Measurements from ENCODE around the gene PEX10.

Gene PEX10

GRCh38 chr1:2431103-2431502 lies 18.7 kb upstream of the PEX10 start:
- no peaks in the 10 kb centered on the region for H3K4me1 ChIP-seq (ENCODE audit: control insufficient read depth, insufficient read depth, low read length)
- no peaks in the 10 kb centered on the region for H3K36me3 ChIP-seq (ENCODE audit: control insufficient read depth, insufficient read depth, low read length)

GRCh38 chr1:2430592-2430973 lies 18.2 kb upstream of the PEX10 start:
- H3K9me3 ChIP-seq (ENCODE audit: control insufficient read depth, low read length), result no peaks in the 10 kb centered on the region
- no peaks in the 10 kb centered on the region for H3K4me1 ChIP-seq (ENCODE audit: control insufficient read depth, insufficient read depth, low read length)
- no peak overlapping the region for H3K4me3 ChIP-seq (ENCODE audit: low read length)
- no peak overlapping the region for H3K9ac ChIP-seq (ENCODE audit: low read length)
- peaks cover 11% of the 10 kb centered on the region for H3K27me3 ChIP-seq (ENCODE audit: control insufficient read depth, insufficient read depth, low read length)
- no peaks in the 10 kb centered on the region for H3K36me3 ChIP-seq (ENCODE audit: control insufficient read depth, insufficient read depth, low read length)

More at GRCh38 chr1:2431103-2431502, 18.7 kb upstream of the PEX10 start:
- Histone ChIP-seq H3K9me3 (ENCODE audit: control insufficient read depth, low read length) (no peaks in the 10 kb centered on the region), H3K4me3 (ENCODE audit: low read length) (no peak overlapping the region), H3K9ac (ENCODE audit: low read length) (no peak overlapping the region), H3K27me3 (ENCODE audit: control insufficient read depth, insufficient read depth, low read length) (peaks cover 11% of the 10 kb centered on the region)

- Histone ChIP-seq H3K9ac (ENCODE audit: low read length) (no peak overlapping the region), H3K4me3 (ENCODE audit: low read length) (no peak overlapping the region), H3K9me3 (ENCODE audit: control insufficient read depth, low read length) (no peaks in the 10 kb centered on the region), H3K4me1 (ENCODE audit: control insufficient read depth, insufficient read depth, low read length) (no peaks in the 10 kb centered on the region), H3K27me3 (ENCODE audit: control insufficient read depth, insufficient read depth, low read length) (peaks cover 11% of the 10 kb centered on the region), H3K36me3 (ENCODE audit: control insufficient read depth, insufficient read depth, low read length) (no peaks in the 10 kb centered on the region)
Observed at GRCh38 chr1:2429780-2430591, 17.6 kb upstream of the PEX10 start.

GRCh38 chr1:2428490-2428889 lies 16.1 kb upstream of the PEX10 start:
- H3K4me1 ChIP-seq (ENCODE audit: control insufficient read depth, insufficient read depth, low read length), result no peaks in the 10 kb centered on the region
- no peaks in the 10 kb centered on the region for H3K9me3 ChIP-seq (ENCODE audit: control insufficient read depth, low read length)
- no peak overlapping the region for H3K4me3 ChIP-seq (ENCODE audit: low read length)
- no peaks in the 10 kb centered on the region for H3K36me3 ChIP-seq (ENCODE audit: control insufficient read depth, insufficient read depth, low read length)
- H3K27me3 ChIP-seq (ENCODE audit: control insufficient read depth, insufficient read depth, low read length), result peaks cover 11% of the 10 kb centered on the region
- H3K9ac ChIP-seq (ENCODE audit: low read length), result no peak overlapping the region

- Histone ChIP-seq H3K9me3 (ENCODE audit: control insufficient read depth, low read length) (no peaks in the 10 kb centered on the region), H3K9ac (ENCODE audit: low read length) (no peak overlapping the region), H3K4me3 (ENCODE audit: low read length) (no peak overlapping the region), H3K27me3 (ENCODE audit: control insufficient read depth, insufficient read depth, low read length) (peaks cover 11% of the 10 kb centered on the region), H3K4me1 (ENCODE audit: control insufficient read depth, insufficient read depth, low read length) (no peaks in the 10 kb centered on the region), H3K36me3 (ENCODE audit: control insufficient read depth, insufficient read depth, low read length) (no peaks in the 10 kb centered on the region)
Observed at GRCh38 chr1:2427976-2428375, 15.6 kb upstream of the PEX10 start.

GRCh38 chr1:2427051-2427450 lies 14.7 kb upstream of the PEX10 start:
- H3K9ac ChIP-seq (ENCODE audit: low read length), result no peak overlapping the region
- H3K4me3 ChIP-seq (ENCODE audit: low read length), result no peak overlapping the region
- H3K27me3 ChIP-seq (ENCODE audit: control insufficient read depth, insufficient read depth, low read length), result peaks cover 11% of the 10 kb centered on the region
- no peaks in the 10 kb centered on the region for H3K9me3 ChIP-seq (ENCODE audit: control insufficient read depth, low read length)
- H3K4me1 ChIP-seq (ENCODE audit: control insufficient read depth, insufficient read depth, low read length), result no peaks in the 10 kb centered on the region
- H3K36me3 ChIP-seq (ENCODE audit: control insufficient read depth, insufficient read depth, low read length), result no peaks in the 10 kb centered on the region

GRCh38 chr1:2426540-2426939 lies 14.2 kb upstream of the PEX10 start:
- H3K4me3 ChIP-seq (ENCODE audit: low read length), result no peak overlapping the region
- H3K9ac ChIP-seq (ENCODE audit: low read length), result no peak overlapping the region
- no peaks in the 10 kb centered on the region for H3K9me3 ChIP-seq (ENCODE audit: control insufficient read depth, low read length)
- H3K36me3 ChIP-seq (ENCODE audit: control insufficient read depth, insufficient read depth, low read length), result no peaks in the 10 kb centered on the region
- no peaks in the 10 kb centered on the region for H3K4me1 ChIP-seq (ENCODE audit: control insufficient read depth, insufficient read depth, low read length)
- H3K27me3 ChIP-seq (ENCODE audit: control insufficient read depth, insufficient read depth, low read length), result peaks cover 8% of the 10 kb centered on the region

GRCh38 chr1:2425892-2426291 lies 13.5 kb upstream of the PEX10 start:
- no peak overlapping the region for H3K9ac ChIP-seq (ENCODE audit: low read length)

GRCh38 chr1:2422523-2422922 lies 10.2 kb upstream of the PEX10 start:
- no peaks in the 10 kb centered on the region for H3K9me3 ChIP-seq (ENCODE audit: control insufficient read depth, low read length)
- no peak overlapping the region for H3K4me3 ChIP-seq (ENCODE audit: low read length)
- H3K27me3 ChIP-seq (ENCODE audit: control insufficient read depth, insufficient read depth, low read length), result peaks cover 6% of the 10 kb centered on the region
- H3K36me3 ChIP-seq (ENCODE audit: control insufficient read depth, insufficient read depth, low read length), result no peaks in the 10 kb centered on the region
- no peak overlapping the region for H3K9ac ChIP-seq (ENCODE audit: low read length)
- no peaks in the 10 kb centered on the region for H3K4me1 ChIP-seq (ENCODE audit: control insufficient read depth, insufficient read depth, low read length)

More at GRCh38 chr1:2425892-2426291, 13.5 kb upstream of the PEX10 start:
- Histone ChIP-seq H3K9me3 (ENCODE audit: control insufficient read depth, low read length) (no peaks in the 10 kb centered on the region), H3K4me3 (ENCODE audit: low read length) (no peak overlapping the region), H3K4me1 (ENCODE audit: control insufficient read depth, insufficient read depth, low read length) (no peaks in the 10 kb centered on the region), H3K36me3 (ENCODE audit: control insufficient read depth, insufficient read depth, low read length) (no peaks in the 10 kb centered on the region), H3K27me3 (ENCODE audit: control insufficient read depth, insufficient read depth, low read length) (peaks cover 6% of the 10 kb centered on the region)

- Histone ChIP-seq H3K4me3 (ENCODE audit: low read length) (no peak overlapping the region), H3K27me3 (ENCODE audit: control insufficient read depth, insufficient read depth, low read length) (peaks cover 8% of the 10 kb centered on the region), H3K36me3 (ENCODE audit: control insufficient read depth, insufficient read depth, low read length) (no peaks in the 10 kb centered on the region), H3K9me3 (ENCODE audit: control insufficient read depth, low read length) (no peaks in the 10 kb centered on the region), H3K4me1 (ENCODE audit: control insufficient read depth, insufficient read depth, low read length) (peaks cover 24% of the 10 kb centered on the region), H3K9ac (ENCODE audit: low read length) (no peak overlapping the region)
Observed at GRCh38 chr1:2419416-2419815, 7.1 kb upstream of the PEX10 start.

GRCh38 chr1:2418791-2419320 lies 6.5 kb upstream of the PEX10 start:
- Histone ChIP-seq H3K9me3 (ENCODE audit: control insufficient read depth, low read length) (no peaks in the 10 kb centered on the region), H3K4me3 (ENCODE audit: low read length) (no peak overlapping the region), H3K9ac (ENCODE audit: low read length) (no peak overlapping the region), H3K4me1 (ENCODE audit: control insufficient read depth, insufficient read depth, low read length) (peaks cover 29% of the 10 kb centered on the region), H3K36me3 (ENCODE audit: control insufficient read depth, insufficient read depth, low read length) (no peaks in the 10 kb centered on the region), H3K27me3 (ENCODE audit: control insufficient read depth, insufficient read depth, low read length) (peaks cover 8% of the 10 kb centered on the region)

GRCh38 chr1:2417833-2418225 lies 5.5 kb upstream of the PEX10 start:
- H3K4me1 ChIP-seq (ENCODE audit: control insufficient read depth, insufficient read depth, low read length), result peaks cover 37% of the 10 kb centered on the region
- H3K9me3 ChIP-seq (ENCODE audit: control insufficient read depth, low read length), result no peaks in the 10 kb centered on the region
- H3K9ac ChIP-seq (ENCODE audit: low read length), result no peak overlapping the region
- H3K27me3 ChIP-seq (ENCODE audit: control insufficient read depth, insufficient read depth, low read length), result peaks cover 8% of the 10 kb centered on the region
- H3K4me3 ChIP-seq (ENCODE audit: low read length), result no peak overlapping the region
- no peaks in the 10 kb centered on the region for H3K36me3 ChIP-seq (ENCODE audit: control insufficient read depth, insufficient read depth, low read length)

Measured in mucosa of stomach (tissue), 1 donor.